Stimulated activated CD8-positive, alpha-beta memory T cell treated with anti-CD3 and anti-CD28 coated beads, Interleukin-4, amount 100 ng/mL, for 48 hours (primary cell): Measurements from ENCODE around the gene UBL7.
A peak's percentile ranks its signal among the peaks of the same experiment; 100 is the strongest.

Source experiments
- DNase-seq: peaks from one replicate; pipeline ENCODE4 v3.0.0-alpha.2; 2020

UBL7 gene

DNA sequence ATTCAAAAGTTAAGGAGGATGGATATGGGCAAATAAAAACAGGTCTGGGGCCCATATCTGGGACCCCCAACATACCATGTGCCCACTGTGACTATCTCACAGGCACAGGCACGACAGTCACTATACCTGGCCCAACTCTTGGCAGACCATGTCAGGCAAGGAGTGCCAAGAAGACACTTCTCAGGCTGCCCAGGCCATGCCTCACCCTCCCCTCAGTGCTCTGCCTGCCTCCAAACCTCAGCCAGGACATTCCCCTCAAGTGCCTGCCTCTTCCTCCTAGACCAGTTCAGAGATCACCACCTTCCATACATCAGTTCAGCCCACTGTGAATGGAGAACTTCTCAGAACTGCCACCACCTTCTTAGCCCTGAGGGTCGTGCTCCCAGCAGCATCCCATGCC lies 22.8 kb downstream of the UBL7 start:
- no peak for DNase-seq

DNA sequence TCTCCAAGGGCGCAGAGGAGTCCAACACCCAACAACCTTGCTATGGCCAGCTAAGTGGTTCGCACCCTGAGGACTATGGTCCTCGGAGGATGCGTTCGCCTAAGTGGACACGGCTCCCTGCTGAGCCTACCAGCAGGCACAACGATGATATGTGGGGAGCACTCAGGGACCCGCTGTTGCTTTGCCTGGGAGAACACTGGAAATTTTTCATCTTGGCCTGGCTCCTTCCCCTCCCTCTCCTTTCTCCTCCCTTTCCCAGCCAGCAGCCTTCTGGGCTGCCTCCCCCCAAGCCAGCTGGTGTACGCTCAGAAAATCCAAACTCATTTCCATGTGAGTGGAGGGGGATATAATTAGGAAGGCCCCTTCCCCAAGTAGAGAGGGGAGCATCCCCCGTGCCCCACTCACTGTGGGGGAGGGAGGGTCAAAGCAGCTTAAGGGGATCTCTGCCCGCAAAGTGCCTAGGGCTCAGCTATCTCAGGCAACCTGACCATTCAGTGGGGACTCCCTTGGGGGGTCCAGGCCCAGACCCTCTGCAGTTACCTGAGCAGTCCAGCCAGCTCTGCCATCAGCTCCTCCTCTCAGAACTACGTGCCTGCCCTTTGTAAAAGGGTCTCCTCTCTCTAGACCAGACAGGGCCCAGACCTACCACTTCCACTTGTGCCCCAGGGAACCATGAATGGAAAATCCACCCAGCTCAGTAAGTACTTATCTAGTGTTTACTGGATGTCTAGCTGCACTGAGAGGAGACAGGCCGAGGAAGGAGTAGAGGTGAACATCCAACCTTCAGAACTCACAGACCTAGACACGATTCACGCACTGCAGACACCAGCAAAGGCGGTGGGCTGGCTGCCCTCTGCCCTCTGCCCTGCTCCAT lies 26.5 kb downstream of the UBL7 start:
- no peak for DNase-seq

DNA sequence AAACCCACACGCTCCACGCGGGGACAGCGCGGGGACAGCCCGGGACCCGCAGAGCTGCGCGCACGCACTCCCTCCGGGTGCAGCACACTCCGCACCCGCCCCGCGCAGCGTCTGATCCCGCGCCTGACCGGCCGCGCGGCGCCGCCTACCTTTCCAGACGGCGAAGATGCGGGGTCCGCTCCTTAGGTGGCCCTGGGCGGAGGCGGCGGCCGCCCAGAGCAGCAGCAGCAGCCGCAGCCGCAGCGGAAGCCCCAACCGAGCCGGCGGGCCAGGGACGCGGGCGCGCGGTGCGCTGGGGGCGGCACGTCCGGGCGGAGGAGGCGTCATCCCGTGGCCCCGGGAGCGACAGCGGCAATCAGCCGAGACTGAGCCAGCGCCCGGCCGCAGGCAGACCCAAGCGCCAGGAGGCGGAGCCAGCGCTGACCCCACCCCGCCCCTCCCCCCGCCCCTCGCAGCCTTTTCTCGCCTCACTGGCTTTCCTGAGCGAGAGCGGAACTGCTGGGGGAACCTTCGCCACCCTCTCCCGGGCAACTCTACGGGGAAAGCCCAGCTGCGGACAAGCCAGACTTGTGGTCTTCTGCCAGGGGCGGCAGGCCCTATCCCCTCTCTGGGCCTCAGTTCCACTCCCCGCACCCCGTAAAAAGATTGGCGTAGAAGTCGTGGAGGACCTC lies 27.2 kb downstream of the UBL7 start, which contains the start of gene SEMA7A:
Gene SEMA7A, minus strand, starts transcription at position 367 of the 671 bp plus-strand sequence. Its CDS starts 40 bp downstream, at position 327.
- DNase-seq = peak; percentile 85

- no peak for DNase-seq
These were observed 27.9 kb downstream of the UBL7 start for GRCh38 chr15:74432968-74433591.

DNA sequence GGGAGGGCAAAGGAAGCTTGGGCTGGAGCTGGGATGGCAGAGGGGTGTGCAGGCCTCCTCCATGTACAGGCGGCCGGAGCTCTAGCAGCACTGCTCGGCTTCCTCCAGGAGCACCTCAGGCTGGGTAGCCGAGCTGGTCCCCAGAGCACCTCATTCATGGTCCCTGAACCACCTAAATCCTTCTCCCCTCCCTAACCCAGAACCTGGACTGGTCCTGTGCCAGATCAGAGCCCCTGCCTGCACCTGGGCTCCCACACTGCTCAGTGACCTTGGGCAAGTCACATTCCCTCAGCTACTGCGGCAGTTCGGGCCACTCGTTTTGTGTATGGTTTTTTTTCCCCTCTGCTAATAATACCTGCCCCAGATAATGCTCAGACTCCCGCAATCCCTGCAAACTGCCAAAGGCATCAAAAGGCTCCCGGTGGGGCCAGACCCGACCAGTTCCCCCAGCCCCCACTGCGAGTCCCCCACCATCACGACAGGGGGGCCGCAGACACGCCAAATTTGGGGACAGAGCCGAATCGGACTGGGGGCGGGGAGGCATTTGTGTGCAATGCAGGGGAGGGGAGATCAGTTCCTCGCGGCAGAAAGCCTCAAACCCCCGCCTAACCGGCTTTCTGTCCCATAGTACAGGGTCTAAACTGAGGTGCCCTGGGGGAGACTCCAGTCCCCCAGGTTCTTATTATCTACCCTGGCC lies 28.5 kb downstream of the UBL7 start:
- DNase-seq = no peak

DNA sequence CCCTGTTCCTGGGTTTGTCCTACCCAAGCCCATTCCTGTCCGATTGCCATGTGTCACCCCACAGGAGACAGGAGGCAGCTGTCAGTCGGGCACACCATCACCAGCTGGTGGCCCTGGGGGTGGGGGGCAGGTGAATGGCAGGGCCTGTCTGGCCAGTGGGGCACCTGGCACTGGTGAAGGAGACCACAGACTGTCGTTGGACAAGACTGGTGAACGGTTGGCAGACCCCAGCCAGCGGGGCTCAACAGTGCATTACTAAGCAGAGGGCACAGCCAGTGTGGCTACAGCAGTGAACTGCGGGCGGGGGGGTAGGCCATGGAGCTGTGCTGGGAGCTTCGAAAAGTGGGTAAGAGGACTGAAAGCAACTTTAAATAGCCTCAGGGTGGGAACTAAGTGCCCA lies 29.3 kb downstream of the UBL7 start:
- DNase-seq = peak; percentile 59

- no peak for DNase-seq
These were observed 29.8 kb downstream of the UBL7 start for GRCh38 chr15:74431116-74431515.

GRCh38 chr15:74430510-74430951 lies 30.4 kb downstream of the UBL7 start:
- DNase-seq = no peak

DNA sequence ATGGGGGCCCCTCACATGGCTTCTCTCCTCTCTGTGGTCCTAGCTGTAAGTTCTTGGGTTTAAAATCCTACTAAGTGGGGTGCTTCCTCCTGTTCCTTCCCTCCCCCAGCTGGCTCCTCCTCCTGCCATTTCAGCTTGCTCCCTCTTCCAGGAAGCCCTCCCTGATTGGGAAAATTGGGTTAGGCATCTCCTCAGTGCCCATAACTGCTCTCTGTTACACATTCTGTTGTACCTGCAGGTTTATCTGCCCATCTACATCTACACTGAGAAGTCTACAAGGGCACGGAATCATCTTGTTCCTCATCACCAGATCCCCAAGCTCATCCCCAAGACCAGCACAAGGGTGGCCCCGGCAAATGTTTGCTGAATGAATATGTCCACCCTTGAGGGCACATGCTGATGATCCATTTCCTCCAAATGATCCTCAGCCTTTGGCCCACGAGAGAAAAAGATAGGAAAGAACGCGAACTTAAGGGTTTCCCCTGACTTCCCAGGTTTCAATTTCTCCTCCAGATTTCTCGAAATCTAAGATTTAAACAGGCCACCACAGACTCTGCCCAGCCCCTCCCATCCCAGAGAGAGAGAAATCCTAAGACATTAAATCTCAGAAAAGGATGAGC lies 31.1 kb downstream of the UBL7 start:
- DNase-seq = no peak

DNA sequence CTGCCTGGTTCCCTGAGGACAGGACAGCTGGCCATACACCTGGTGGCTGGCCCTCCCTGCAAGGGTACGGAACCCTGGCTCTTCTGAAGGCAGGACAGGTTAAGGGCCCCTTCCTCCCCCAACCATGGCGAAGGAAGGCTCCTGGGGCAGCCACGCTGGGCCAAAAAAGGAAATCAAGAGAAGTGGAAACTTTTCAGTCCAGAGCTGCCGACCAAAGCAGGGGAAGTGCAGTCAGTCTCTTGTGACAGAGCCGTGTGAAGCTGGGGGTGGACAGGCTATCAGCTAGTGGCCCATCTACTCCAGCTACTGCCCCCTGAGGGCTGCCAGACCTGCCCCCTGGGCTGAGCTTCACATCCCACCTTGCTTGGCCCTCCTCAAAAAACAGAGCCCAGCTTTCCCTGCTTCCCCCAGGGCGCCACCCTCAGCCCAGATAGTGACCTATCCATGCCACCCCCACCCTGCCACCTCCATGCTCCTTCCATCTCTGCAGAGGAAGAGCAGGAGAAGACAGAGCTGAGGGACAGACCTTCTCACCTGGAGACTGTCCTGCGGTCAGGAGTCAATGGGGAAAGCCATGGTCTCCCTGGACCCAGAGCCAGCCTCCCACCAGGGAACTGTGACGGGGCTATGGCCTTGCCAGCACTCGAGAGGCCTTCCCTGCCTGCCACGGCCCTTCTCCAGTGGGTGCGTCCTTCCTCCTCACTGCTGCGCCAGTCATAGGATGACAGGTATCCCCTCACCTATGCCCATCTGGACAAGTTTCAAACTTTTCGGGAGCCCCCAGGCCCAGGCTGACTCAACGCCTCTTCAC lies 31.8 kb downstream of the UBL7 start:
- no peak for DNase-seq

GRCh38 chr15:74428442-74428787 lies 32.5 kb downstream of the UBL7 start:
- no peak for DNase-seq

DNA sequence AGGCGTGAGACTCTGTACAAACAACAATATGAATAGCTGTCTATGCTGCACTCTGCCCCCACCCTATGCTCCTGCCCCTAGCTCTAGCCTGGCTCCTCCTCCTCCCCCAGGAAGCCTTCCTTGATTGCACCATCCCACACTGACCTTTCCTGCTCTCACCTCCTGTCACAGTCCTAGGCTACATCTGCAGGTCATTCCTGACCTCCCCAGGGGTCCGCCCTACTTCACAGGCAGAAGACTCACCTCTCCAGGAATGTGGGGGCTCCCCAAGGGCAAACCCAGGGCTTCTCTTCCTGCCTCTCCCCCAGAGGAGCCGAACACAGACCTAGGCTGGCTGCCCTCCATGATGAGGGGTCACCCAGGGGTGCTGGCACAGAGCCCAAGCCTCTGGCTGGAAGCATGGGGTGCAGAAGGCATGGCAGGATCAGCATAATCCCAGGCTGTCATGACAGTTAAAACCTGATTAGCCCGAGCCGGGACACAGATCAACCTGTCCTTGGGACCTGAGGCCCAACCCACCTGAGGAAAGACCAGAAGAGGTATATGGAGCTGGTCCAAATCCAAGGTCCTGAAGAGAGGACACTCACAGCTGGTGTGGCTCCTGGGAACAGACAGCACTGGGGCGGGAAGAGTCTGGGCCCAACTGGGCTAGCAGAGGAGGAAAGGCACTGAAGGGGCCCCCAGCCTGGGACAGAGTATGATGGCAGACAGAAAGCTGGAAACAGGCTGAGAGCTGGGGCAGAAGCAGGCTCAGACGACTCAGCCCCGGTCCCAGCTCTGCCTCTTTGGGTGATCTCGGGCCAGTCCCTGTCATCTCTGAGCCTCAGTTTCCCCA lies 33.1 kb downstream of the UBL7 start:
- no peak for DNase-seq

DNA sequence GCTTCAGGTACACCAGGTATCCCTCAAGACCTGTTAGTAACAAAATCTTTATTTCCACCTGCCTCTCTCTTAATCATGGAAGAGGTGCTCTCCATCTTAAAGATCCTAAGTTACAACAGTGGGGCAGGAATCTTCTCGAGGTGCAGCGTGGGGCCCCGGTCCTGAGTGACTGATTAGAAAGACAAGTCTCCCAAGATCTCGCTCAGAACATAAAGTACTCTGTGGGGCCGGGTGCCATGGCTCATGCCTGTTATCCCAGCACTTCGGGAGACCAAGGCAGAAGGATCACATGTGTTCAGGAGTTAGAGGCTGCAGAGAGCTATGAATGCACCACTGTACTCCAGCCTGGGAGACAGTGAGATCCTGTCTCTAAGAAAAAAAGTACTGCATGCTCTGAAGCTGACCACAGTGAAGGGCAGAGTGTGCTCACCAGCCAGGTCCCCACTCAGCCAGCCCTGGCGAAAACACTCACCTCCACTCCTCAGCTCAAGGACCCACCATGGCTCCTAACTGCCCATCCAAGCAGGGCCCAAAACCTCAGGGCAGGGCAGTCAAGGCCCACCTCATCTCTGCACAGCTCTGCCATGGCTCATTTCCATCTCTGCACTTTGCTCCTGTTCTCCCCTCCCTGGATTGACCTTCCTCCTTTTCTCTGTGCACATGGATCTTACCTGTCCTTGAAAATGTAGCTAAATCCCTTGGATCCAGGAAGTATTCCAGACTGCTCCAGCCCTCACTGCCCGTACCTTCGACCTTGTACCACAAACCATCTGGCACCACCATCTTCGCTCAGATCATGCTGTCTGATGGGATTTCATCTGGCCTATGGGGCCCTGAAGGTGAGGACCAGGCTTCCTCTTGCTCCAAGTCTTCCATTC lies 34.3 kb downstream of the UBL7 start:
- DNase-seq = no peak

GRCh38 chr15:74425630-74426029 lies 35.3 kb downstream of the UBL7 start:
- no peak for DNase-seq

DNA sequence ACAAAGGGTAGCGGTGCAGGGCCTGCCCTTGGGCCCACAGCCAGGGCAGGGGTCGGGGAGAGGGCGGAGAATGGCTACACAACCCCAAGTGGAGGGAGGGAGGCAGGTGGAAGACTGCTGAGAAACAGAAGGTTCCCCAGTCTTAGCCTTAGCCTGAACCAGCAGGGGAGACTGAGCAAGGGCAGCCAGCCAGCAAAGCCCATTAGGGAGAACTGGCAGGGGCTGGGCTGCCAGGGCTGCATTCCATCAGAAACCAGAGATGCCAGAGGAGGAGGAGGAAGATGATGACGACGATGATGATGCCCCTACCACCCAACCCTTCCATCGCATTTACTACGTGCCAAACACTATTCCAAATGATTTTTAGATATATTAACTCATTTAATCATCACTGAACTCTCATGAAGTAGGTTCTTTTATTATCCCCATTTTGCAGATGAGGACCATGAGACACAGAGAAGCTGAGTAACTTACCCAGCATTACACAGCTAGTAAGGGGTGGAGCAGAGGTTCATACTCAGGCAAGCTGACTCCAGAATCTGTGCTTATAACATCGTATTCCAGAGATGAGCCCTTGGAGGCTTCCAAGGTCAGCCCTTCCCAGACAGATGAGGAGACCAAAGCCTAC lies 35.9 kb downstream of the UBL7 start:
- DNase-seq = no peak

- DNase-seq = no peak
These were observed 37.3 kb downstream of the UBL7 start for GRCh38 chr15:74423431-74424257.

- no peak for DNase-seq
These were observed 38.1 kb downstream of the UBL7 start for GRCh38 chr15:74422652-74423430.

GRCh38 chr15:74422265-74422651 lies 38.7 kb downstream of the UBL7 start:
- no peak for DNase-seq
